Measurements from ENCODE around the gene DUS2. TPM values are rescaled to one million over a fixed set of nuclear protein-coding genes. Genes with fewer than 3 reads are reported as not detected.
A peak's percentile ranks its signal among the peaks of the same experiment; 100 is the strongest.

Gene DUS2
- total and polyA plus RNA-seq, 9 of the 15 experiments (the other 6 are each of a cell fraction or from before 2014, with no cell fraction given): 5.8 to 22.5 (median 20.6) TPM

- TF ChIP-seq CTCFL (IDR thresholded peaks at IDR 0.05; ENCODE audit: borderline replicate concordance, insufficient read depth, low read depth, low read length, poor library complexity, severe bottlenecking): peak; percentile 74
- TF ChIP-seq, protein P1, sequence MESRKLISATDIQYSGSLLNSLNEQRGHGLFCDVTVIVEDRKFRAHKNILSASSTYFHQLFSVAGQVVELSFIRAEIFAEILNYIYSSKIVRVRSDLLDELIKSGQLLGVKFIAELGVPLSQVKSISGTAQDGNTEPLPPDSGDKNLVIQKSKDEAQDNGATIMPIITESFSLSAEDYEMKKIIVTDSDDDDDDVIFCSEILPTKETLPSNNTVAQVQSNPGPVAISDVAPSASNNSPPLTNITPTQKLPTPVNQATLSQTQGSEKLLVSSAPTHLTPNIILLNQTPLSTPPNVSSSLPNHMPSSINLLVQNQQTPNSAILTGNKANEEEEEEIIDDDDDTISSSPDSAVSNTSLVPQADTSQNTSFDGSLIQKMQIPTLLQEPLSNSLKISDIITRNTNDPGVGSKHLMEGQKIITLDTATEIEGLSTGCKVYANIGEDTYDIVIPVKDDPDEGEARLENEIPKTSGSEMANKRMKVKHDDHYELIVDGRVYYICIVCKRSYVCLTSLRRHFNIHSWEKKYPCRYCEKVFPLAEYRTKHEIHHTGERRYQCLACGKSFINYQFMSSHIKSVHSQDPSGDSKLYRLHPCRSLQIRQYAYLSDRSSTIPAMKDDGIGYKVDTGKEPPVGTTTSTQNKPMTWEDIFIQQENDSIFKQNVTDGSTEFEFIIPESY (CRISPR knock-in tag; IDR thresholded peaks at IDR 0.05): 0 out of 2 replicates have a peak, but pooled peaks have one; percentile 21
- TF ChIP-seq, protein P2, sequence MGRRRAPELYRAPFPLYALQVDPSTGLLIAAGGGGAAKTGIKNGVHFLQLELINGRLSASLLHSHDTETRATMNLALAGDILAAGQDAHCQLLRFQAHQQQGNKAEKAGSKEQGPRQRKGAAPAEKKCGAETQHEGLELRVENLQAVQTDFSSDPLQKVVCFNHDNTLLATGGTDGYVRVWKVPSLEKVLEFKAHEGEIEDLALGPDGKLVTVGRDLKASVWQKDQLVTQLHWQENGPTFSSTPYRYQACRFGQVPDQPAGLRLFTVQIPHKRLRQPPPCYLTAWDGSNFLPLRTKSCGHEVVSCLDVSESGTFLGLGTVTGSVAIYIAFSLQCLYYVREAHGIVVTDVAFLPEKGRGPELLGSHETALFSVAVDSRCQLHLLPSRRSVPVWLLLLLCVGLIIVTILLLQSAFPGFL (CRISPR knock-in tag; IDR thresholded peaks at IDR 0.05): no peak
- TF ChIP-seq ARID4B (CRISPR knock-in tag; IDR thresholded peaks at IDR 0.05): no peak
- TF ChIP-seq TRIM28 (IDR thresholded peaks at IDR 0.05): no peak
- TF ChIP-seq, protein P3, sequence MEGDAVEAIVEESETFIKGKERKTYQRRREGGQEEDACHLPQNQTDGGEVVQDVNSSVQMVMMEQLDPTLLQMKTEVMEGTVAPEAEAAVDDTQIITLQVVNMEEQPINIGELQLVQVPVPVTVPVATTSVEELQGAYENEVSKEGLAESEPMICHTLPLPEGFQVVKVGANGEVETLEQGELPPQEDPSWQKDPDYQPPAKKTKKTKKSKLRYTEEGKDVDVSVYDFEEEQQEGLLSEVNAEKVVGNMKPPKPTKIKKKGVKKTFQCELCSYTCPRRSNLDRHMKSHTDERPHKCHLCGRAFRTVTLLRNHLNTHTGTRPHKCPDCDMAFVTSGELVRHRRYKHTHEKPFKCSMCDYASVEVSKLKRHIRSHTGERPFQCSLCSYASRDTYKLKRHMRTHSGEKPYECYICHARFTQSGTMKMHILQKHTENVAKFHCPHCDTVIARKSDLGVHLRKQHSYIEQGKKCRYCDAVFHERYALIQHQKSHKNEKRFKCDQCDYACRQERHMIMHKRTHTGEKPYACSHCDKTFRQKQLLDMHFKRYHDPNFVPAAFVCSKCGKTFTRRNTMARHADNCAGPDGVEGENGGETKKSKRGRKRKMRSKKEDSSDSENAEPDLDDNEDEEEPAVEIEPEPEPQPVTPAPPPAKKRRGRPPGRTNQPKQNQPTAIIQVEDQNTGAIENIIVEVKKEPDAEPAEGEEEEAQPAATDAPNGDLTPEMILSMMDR (IDR thresholded peaks at IDR 0.05 in 2 of 3, conservative IDR thresholded peaks at IDR 0.05 in 1 of 3; ENCODE audit: insufficient read depth in 2 of 3, low read depth in 1 of 3, low read length in 3 of 3): peak; percentile 88 to 97 (median 94)
- 0 out of 2 replicates have a peak, but pooled peaks have one; percentile 24 for TF ChIP-seq ARID2 (IDR thresholded peaks at IDR 0.05)
- TF ChIP-seq TFAM (CRISPR knock-in tag; conservative IDR thresholded peaks at IDR 0.05): no peak
- peak; percentile 42; the same call in 1 of the 2 replicates for TF ChIP-seq CBFA2T3 (IDR thresholded peaks at IDR 0.05)
- peak; percentile 68 for TF ChIP-seq CC2D1A (IDR thresholded peaks at IDR 0.05)
- peak; percentile 37 to 66; a peak in 2 of 4 replicates for TF ChIP-seq MAZ (CRISPR knock-in tag; conservative IDR thresholded peaks at IDR 0.05 in 1 of 2, IDR thresholded peaks at IDR 0.05 in 1 of 2)
- TF ChIP-seq CBX3 (IDR thresholded peaks at IDR 0.05; ENCODE audit: borderline replicate concordance in 1 of 2, low read length in 2 of 2): 0 out of 3 replicates have a peak, but pooled peaks of 1 of the 2 experiments have one; percentile 12
Observed at GRCh38 chr16:68040506-68041288, 17.6 kb downstream of the DUS2 start (continued).
